Skin epidermis (tissue), 12 donors: ENCODE results near the gene ARL10.

Source experiments
- H3K27ac ChIP-seq, 21 experiments: fragments of 200-600 bp; sonication (generic) in 11 of 21; one replicate each; pipeline ENCODE4 v1.5.0; 2020; ENCODE audit warnings: mild to moderate bottlenecking in 3 of 21, inconsistent platforms in 2 of 21, moderate library complexity in 2 of 21
- H3K4me3 ChIP-seq, 7 experiments: fragments of 200-600 bp; sonication (generic) in 2 of 7; one replicate each; pipeline ENCODE4 v1.5.0; 2020; ENCODE audit warnings: inconsistent platforms in 2 of 7, mild to moderate bottlenecking in 2 of 7, moderate library complexity in 1 of 7

The ARL10 gene

GRCh38 chr5:176425138-176425537 is 59.9 kb downstream of the ARL10 start:
- Histone ChIP-seq H3K4me3 (no peak overlapping the region), H3K27ac (no peak overlapping the region)

GRCh38 chr5:176425791-176426190 is 60.5 kb downstream of the ARL10 start:
- H3K4me3 ChIP-seq, result no peak overlapping the region
- no peak overlapping the region for H3K27ac ChIP-seq

- no peak overlapping the region for H3K4me3 ChIP-seq
- H3K27ac ChIP-seq, result no peak overlapping the region
These were observed 61.6 kb downstream of the ARL10 start for GRCh38 chr5:176426876-176427275.

- Histone ChIP-seq H3K4me3 (no peak overlapping the region), H3K27ac (no peak overlapping the region)
These were observed 62.7 kb downstream of the ARL10 start for GRCh38 chr5:176427971-176428370.

- no peak overlapping the region for H3K27ac ChIP-seq
- no peak overlapping the region for H3K4me3 ChIP-seq
These were observed 64.7 kb downstream of the ARL10 start for GRCh38 chr5:176429972-176430371.
